IMR-90 (cell line): Measurements from ENCODE around the gene TMUB1.

Experiments used
- BHLHE40 ChIP-seq: fragments of 150-350 bp; IDR thresholded peaks from 2 replicates; pipeline ENCODE4 v1.6.1; 2016; ENCODE audit warnings: mild to moderate bottlenecking, low read depth, low read length
- CEBPB ChIP-seq: IDR thresholded peaks from 2 replicates; pipeline ENCODE4 v1.6.1; 2012; ENCODE audit warnings: low read depth, low read length, improper control_type of control experiment
- CHD1 ChIP-seq: IDR thresholded peaks from 2 replicates; pipeline ENCODE4 v1.6.1; 2012; ENCODE audit warnings: low read depth, low read length, improper control_type of control experiment
- CTCF ChIP-seq: conservative IDR thresholded peaks from 2 replicates; pipeline ENCODE4 v1.5.1; 2012; ENCODE audit warnings: mild to moderate bottlenecking, low read depth, low read length, improper control_type of control experiment
- ELK1 ChIP-seq: fragments of 150-350 bp; IDR thresholded peaks from 2 replicates; pipeline ENCODE4 v1.6.1; 2016; ENCODE audit warnings: low read depth, mild to moderate bottlenecking, low read length, moderate library complexity, borderline replicate concordance
- FOS ChIP-seq: fragments of 150-350 bp; IDR thresholded peaks from 2 replicates; pipeline ENCODE4 v1.6.1; 2016; ENCODE audit warnings: low read depth, low read length
- MAFK ChIP-seq: IDR thresholded peaks from 2 replicates; pipeline ENCODE4 v1.6.1; 2012; ENCODE audit warnings: low read depth, low read length, improper control_type of control experiment
- MXI1 ChIP-seq: IDR thresholded peaks from 2 replicates; pipeline ENCODE4 v1.6.1; 2012; ENCODE audit warnings: low read depth, mild to moderate bottlenecking, low read length, moderate library complexity, borderline replicate concordance
- POLR2A ChIP-seq: IDR thresholded peaks from 2 replicates; pipeline ENCODE4 v1.6.1; 2012; ENCODE audit warnings: mild to moderate bottlenecking, low read depth, low read length
- RAD21 ChIP-seq: IDR thresholded peaks from 2 replicates; pipeline ENCODE4 v1.6.1; 2012; ENCODE audit warnings: low read length, improper control_type of control experiment
- RCOR1 ChIP-seq: IDR thresholded peaks from 2 replicates; pipeline ENCODE4 v1.6.1; 2012; ENCODE audit warnings: mild to moderate bottlenecking, low read length, improper control_type of control experiment; ENCODE audit not compliant: insufficient replicate concordance
- RFX5 ChIP-seq: IDR thresholded peaks from 2 replicates; pipeline ENCODE4 v1.8.0; 2012; ENCODE audit warnings: low read depth, mild to moderate bottlenecking, low read length, moderate library complexity
- SMC3 ChIP-seq: fragments of 150-350 bp; IDR thresholded peaks from 2 replicates; pipeline ENCODE4 v1.6.1; 2016; ENCODE audit warnings: low read depth, mild to moderate bottlenecking, antibody characterized with exemption, low read length, moderate library complexity
- USF2 ChIP-seq: fragments of 150-350 bp; IDR thresholded peaks from 2 replicates; pipeline ENCODE4 v1.6.1; 2017; ENCODE audit warnings: mild to moderate bottlenecking, antibody characterized with exemption, low read length, low read depth

- TF ChIP-seq FOS (no peak), CTCF (no peak), SMC3 (no peak), POLR2A (no peak), RFX5 (no peak), ELK1 (no peak), USF2 (no peak), RCOR1 (no peak), CHD1 (no peak; the same call in 1 of the 2 replicates), RAD21 (no peak), MXI1 (peak; percentile 60; the same call in 1 of the 2 replicates), CEBPB (no peak), MAFK (no peak), BHLHE40 (no peak)
Measured at GRCh38 chr7:151080067-151080521, 3.2 kb downstream of the TMUB1 start.
